Adrenal gland (tissue), 19 donors: ENCODE results near the gene ZFP1. TPM values are rescaled to one million over a fixed set of nuclear protein-coding genes. Genes with fewer than 3 reads are reported as not detected.

ENCODE experiments used
- DNase-seq, 7 donors: peaks; one replicate each; pipeline ENCODE4 v3.0.0-alpha.2; 2019 to 2020
- H3K27ac ChIP-seq, 5 donors: fragments of 200-600 bp; sonication (generic) in 4 of 5; 1 replicate in 3 of 5; 2 replicates in 2 of 5; pipeline versions ENCODE4 v1.5.1 to v1.8.0; 2016 to 2020; ENCODE audit warnings: mild to moderate bottlenecking in 1 of 5
- H3K27me3 ChIP-seq: fragments of 200-600 bp; 2 replicates; pipeline ENCODE4 v1.8.0; 2021
- H3K36me3 ChIP-seq, 2 donors: fragments of 200-600 bp; replicated peaks in 1 of 2; 1 replicate in 1 of 2; 2 replicates in 1 of 2; pipeline versions ENCODE4 v1.5.1 to v1.8.0; 2018 to 2022
- H3K4me1 ChIP-seq, 2 donors: fragments of 200-600 bp; replicated peaks in 1 of 2; 1 replicate in 1 of 2; 2 replicates in 1 of 2; pipeline versions ENCODE4 v1.5.1 to v1.8.0; 2018 to 2021
- H3K4me3 ChIP-seq, 4 donors: fragments of 200-600 bp; sonication (generic) in 3 of 4; one replicate each; pipeline ENCODE4 v1.5.1; 2016 to 2018
- H3K9me3 ChIP-seq, 3 donors: fragments of 200-600 bp; sonication (generic) in 1 of 3; replicated peaks in 1 of 3; 1 replicate in 2 of 3; 2 replicates in 1 of 3; pipeline versions ENCODE4 v1.5.1 to v1.8.0; 2016 to 2021
- POLR2A ChIP-seq, 2 donors: fragments of 450-650 bp; IDR thresholded peaks; one replicate each; pipeline ENCODE4 v1.6.1; 2017; ENCODE audit warnings: antibody characterized with exemption in 2 of 2, mild to moderate bottlenecking in 2 of 2, moderate library complexity in 1 of 2
- WGBS, 4 donors: extraction: QIAGEN DNeasy Blood & Tissue Kit in 2 of 4; methylation state at CpG; one replicate each; pipeline versions ENCODE4 v1.1.5 to v1.1.7; 2013 to 2017; 5-methylcytosine and 5-hydroxymethylcytosine counted together
- intact Hi-C, 2 donors: fragments of 100-400 bp; cut with DNase I; formaldehyde crosslinking; loops; one replicate each; pipeline versions ENCODE4 v1.14.1 to v1.15.0; 2022 to 2023
- long read RNA-seq, 10 donors: library from polyadenylated mRNA in 3 of 10; unstranded in 2 of 10; stranded (forward) in 1 of 10; transcript quantifications; one replicate each; pipeline ENCODE4 v2.0.0 and lab custom pipeline, GENCODE V29; 2021 to 2026
- polyA plus RNA-seq, 3 donors: library from polyadenylated mRNA; stranded (reverse); fragments of 200-250 nt in 2 of 3; fragments of 350-450 nt in 1 of 3; fragmentation: Illumina TruSeq in 1 of 3; extraction: RNeasy Lipid Tissue Mini Kit (QIAGEN cat#74804) in 1 of 3; gene quantifications; one replicate each; pipeline ENCODE4 v1.2.3, GENCODE V29; 2013 to 2014
- total RNA-seq, 9 donors: library from RNA; depleted of rRNA in 4 of 9; stranded (reverse); fragments of >200 nt in 4 of 9; fragments of 120-200 nt in 1 of 9; fragmentation: NEBNext Ultra II Directional in 1 of 9; extraction: Animal tissue kit (Norgen Biotek cat#: 25700) in 1 of 9; gene quantifications; one replicate each; pipeline versions ENCODE4 v1.1.0 to v1.2.4, GENCODE V29; 2013 to 2023
- TF ChIP-seq, protein P1 (sequence below), 6 experiments: fragments of 450-650 bp in 4 of 6; fragments of 200-600 bp in 2 of 6; sonication (generic) in 1 of 6; IDR thresholded peaks; 1 replicate in 5 of 6; 2 replicates in 1 of 6; pipeline versions ENCODE4 v1.5.1 to v1.8.0; 2016 to 2021; ENCODE audit warnings: antibody characterized with exemption in 6 of 6, mild to moderate bottlenecking in 2 of 6, moderate library complexity in 1 of 6
- donor health status: healthy with polysubstance abuse.
- donor health status: Bipolar disorder and iron deficiency.
- donor health status: DM: yes; HTN: yes; CAD: no.
- donor health status: DM: no; HTN: no; CAD: no.
- donor health status: DM: no; HTN: no; CAD: no.
- donor health status: DM: yes; HTN: yes; CAD: no.

The ZFP1 gene
- total RNA-seq (10 to 100 TPM in 3 of 9 donors, 1 to 10 TPM in 6; 5.9 to 15.1 (median 9.6) TPM), polyA plus RNA-seq (10 to 100 TPM in 1 of 3 donors, 1 to 10 TPM in 2; 4.5 to 10.5 (median 6.9) TPM)
- long read RNA-seq, donor 1 = 0 reads
- long read RNA-seq, donor 2 = 0 reads
- long read RNA-seq, donor 3, partial matches to known transcripts = 0 of 2 reads
- long read RNA-seq, donor 3, other reads (novel, unspliced or antisense) = 0 of 2 reads
- long read RNA-seq, donor 4, partial matches to known transcripts = 0 of 4 reads
- long read RNA-seq, donor 4, other reads (novel, unspliced or antisense) = 1 of 4 reads
- long read RNA-seq, donor 5, transcript ZFP1-209 (4 exons, 1,457 nt) = major isoform, 12 of 21 reads
- long read RNA-seq, donor 5, partial matches to known transcripts = 0 of 21 reads
- long read RNA-seq, donor 5, other reads (novel, unspliced or antisense) = 8 of 21 reads
- long read RNA-seq, donor 6, partial matches to known transcripts = 0 of 1 reads
- long read RNA-seq, donor 6, other reads (novel, unspliced or antisense) = 1 of 1 reads
- long read RNA-seq, donor 7, partial matches to known transcripts = 0 of 2 reads
- long read RNA-seq, donor 7, other reads (novel, unspliced or antisense) = 0 of 2 reads
- long read RNA-seq, donor 8, partial matches to known transcripts = 0 of 2 reads
- long read RNA-seq, donor 8, other reads (novel, unspliced or antisense) = 0 of 2 reads
- long read RNA-seq, donor 9, partial matches to known transcripts = 0 of 2 reads
- long read RNA-seq, donor 9, other reads (novel, unspliced or antisense) = 0 of 2 reads
- long read RNA-seq, donor 10, partial matches to known transcripts = 0 of 2 reads
- long read RNA-seq, donor 10, other reads (novel, unspliced or antisense) = 0 of 2 reads

- Histone ChIP-seq H3K4me3 (peak within 1 kb of the TSS; percentile 77 to 97 (median 86)), H3K9me3 (peaks cover 0 to 11% (median 9%) of the 10 kb centered on the region in 3 donors), H3K27me3 (no peaks in the 10 kb centered on the region), H3K36me3 (no peaks in the 10 kb centered on the region), H3K4me1 (no peaks in the 10 kb centered on the region), H3K27ac (peak within 1 kb of the TSS; percentile 23 to 95 (median 91))
- 0 to 1% (median 0%) methylated on average over 28 to 92 of the region's 93 CpGs for WGBS, 4 donors
- DNase-seq = peak; percentile 94 to 98 (median 97)
- TF ChIP-seq, protein P1, sequence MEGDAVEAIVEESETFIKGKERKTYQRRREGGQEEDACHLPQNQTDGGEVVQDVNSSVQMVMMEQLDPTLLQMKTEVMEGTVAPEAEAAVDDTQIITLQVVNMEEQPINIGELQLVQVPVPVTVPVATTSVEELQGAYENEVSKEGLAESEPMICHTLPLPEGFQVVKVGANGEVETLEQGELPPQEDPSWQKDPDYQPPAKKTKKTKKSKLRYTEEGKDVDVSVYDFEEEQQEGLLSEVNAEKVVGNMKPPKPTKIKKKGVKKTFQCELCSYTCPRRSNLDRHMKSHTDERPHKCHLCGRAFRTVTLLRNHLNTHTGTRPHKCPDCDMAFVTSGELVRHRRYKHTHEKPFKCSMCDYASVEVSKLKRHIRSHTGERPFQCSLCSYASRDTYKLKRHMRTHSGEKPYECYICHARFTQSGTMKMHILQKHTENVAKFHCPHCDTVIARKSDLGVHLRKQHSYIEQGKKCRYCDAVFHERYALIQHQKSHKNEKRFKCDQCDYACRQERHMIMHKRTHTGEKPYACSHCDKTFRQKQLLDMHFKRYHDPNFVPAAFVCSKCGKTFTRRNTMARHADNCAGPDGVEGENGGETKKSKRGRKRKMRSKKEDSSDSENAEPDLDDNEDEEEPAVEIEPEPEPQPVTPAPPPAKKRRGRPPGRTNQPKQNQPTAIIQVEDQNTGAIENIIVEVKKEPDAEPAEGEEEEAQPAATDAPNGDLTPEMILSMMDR (IDR thresholded peaks at IDR 0.05) = no peak
- TF ChIP-seq POLR2A (IDR thresholded peaks at IDR 0.05) = peak in 1 of 2 donors; percentile 56
- intact Hi-C loops = no loop called here
Observed at GRCh38 chr16:75148311-75149195, at the start of gene ZFP1. TSS of gene ZFP1 (plus strand) at chr16:75148524. CDS start at chr16:75152952, 4,428 bp downstream.

- TF ChIP-seq, protein P1 (IDR thresholded peaks at IDR 0.05) = no peak
- TF ChIP-seq POLR2A (IDR thresholded peaks at IDR 0.05) = no peak
- Histone ChIP-seq H3K4me1 (peaks cover 0 to 29% of the 10 kb centered on the region in 2 donors), H3K27ac (peak overlapping the region in 2 of 5 donors; percentile 50 to 52), H3K27me3 (no peaks in the 10 kb centered on the region), H3K9me3 (no peaks in the 10 kb centered on the region), H3K36me3 (no peaks in the 10 kb centered on the region), H3K4me3 (no peak overlapping the region)
- 70 to 83% (median 79%) methylated on average over 6 to 8 of the region's 8 CpGs for WGBS, 4 donors
- intact Hi-C loops = no loop called here
- no peak for DNase-seq
Observed at GRCh38 chr16:75099075-75099667, 49.2 kb upstream of the ZFP1 start.

DNA sequence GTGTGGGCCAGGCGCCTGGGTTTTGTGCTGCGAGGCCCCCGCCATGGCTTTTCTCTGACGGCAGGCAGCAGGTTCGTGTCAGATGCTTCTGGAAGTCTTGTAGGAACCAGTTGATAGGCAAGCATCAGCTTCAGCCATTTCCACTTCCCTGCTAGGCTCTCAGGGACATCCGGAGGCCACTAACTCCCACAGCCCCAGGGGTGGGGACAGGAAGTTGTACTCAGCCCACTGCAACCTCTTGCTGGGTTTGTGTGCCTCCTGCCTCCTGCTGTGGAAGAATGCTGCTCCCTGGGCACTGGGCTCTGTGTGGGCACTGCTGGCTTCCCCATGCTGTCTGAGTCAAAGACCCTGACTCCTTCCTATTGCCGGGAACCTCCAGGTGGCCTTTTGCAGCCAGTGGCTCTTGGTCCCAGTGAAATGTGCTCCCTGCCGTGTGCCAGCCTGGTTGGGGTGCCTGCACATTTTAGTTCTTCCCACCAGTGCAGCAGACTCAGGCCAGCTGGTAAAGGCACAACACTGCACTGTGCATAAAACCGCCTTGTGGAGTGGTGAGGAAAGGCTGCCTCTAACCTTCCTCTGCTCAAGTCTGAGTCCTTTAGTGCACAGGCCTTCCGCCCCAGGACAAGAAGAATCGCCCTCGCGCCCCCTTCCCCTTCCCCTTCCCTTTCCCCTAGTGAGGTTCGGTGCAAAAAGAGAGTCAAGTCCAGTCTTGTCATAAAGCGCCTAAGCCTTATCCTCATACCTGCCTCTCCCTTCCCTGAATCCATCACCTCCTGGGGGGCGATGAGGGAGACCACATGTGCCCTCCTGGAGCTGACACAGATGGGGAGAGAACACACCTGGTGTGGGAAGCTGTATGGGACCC lies 48.4 kb upstream of the ZFP1 start:
- no peak overlapping the region for H3K4me3 ChIP-seq
- TF ChIP-seq, protein P1 (IDR thresholded peaks at IDR 0.05) = no peak
- TF ChIP-seq POLR2A (IDR thresholded peaks at IDR 0.05) = no peak
- no peaks in the 10 kb centered on the region for H3K27me3 ChIP-seq
- H3K27ac ChIP-seq = peak overlapping the region in 2 of 5 donors; percentile 49 to 52
- WGBS, 4 donors = 69 to 74% (median 70%) methylated on average over 8 to 16 of the region's 16 CpGs
- H3K4me1 ChIP-seq = peaks cover under 1 to 36% of the 10 kb centered on the region in 2 donors
- no peaks in the 10 kb centered on the region for H3K9me3 ChIP-seq
- no peaks in the 10 kb centered on the region for H3K36me3 ChIP-seq
- DNase-seq = peak in 2 of 7 donors; percentile 25 to 35
- intact Hi-C loops = loop anchor here in 1 of 2 donors (10.0 kb wide), 1 partner anchor 45 kb away; no protein-coding TSS in a partner anchor
